ENCODE results near the gene WDR81. TPM values are rescaled to one million over a fixed set of nuclear protein-coding genes. Genes with fewer than 3 reads are reported as not detected.

The WDR81 gene
- total RNA-seq = 20.1 and 31.9 TPM in 2 replicates

DNA sequence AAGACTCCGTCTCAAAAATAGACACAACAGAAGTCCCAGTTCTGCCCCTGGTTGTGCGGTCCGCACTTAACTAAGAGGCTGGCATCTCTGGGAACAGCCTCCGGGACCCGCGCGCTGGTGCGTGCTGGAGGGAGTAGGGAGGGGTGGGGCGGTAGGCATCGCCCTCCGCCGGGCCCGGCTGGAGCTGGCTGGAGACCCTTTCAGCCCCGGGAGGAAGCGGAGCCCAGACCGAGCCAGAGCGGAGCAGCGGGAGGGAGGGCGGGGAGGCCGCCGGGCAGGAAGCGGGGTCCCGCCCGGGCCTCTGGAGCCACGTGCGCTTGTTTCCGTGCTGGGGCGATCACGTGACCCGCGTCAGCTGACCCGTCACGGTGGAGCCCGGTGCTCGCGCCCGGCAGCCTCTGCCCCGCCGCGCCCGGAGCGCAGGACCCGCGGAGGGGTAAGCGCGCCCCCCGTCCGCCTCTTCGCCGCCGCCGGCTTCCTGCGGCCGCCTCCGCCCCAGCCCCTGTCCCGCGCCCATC is at the start of gene WDR81:
WDR81 (plus strand) TSS at position 354 of the 518 bp plus-strand sequence. CDS start 256 bp downstream, outside the sequence.

GRCh38 chr17:1684378-1685189 is 39.9 kb upstream of the WDR81 start, which contains the start of gene PRPF8:
Gene PRPF8 (minus strand): TSS chr17:1684867. CDS start chr17:1684571, 296 bp downstream.

GRCh38 chr17:1709971-1710806 is 14.3 kb upstream of the WDR81 start, which contains the start of gene TLCD2:
Gene TLCD2 (minus strand): TSS chr17:1710377. CDS start chr17:1710242, 135 bp downstream.

GRCh38 chr17:1742371-1743087 is 18.0 kb downstream of the WDR81 start, which contains the start of gene SERPINF2:
Gene SERPINF2 (plus strand): TSS chr17:1742871. CDS start chr17:1744996, 2,125 bp downstream.

Other genes with a start within 250 kb of the WDR81 start
- 113 and 132 TPM in 2 replicates for gene MYO1C, start 232.0 kb upstream of the WDR81 start, total RNA-seq
- 23.5 and 28.2 TPM in 2 replicates for gene INPP5K, start 208.1 kb upstream of the WDR81 start, total RNA-seq
- gene PITPNA, start 161.9 kb upstream of the WDR81 start, total RNA-seq = 13.2 and 15.3 TPM in 2 replicates
- 6.5 and 10.4 TPM in 2 replicates for gene SLC43A2, start 95.9 kb upstream of the WDR81 start, total RNA-seq
- gene SCARF1, start 79.0 kb upstream of the WDR81 start, total RNA-seq = 0.14 and 0.65 TPM in 2 replicates
- 6.7 and 7.5 TPM in 2 replicates for gene RILP, start 74.8 kb upstream of the WDR81 start, total RNA-seq
- gene PRPF8, start 39.8 kb upstream of the WDR81 start, total RNA-seq = 63.4 and 72.8 TPM in 2 replicates
- 4.4 and 5.0 TPM in 2 replicates for gene TLCD2, start 14.3 kb upstream of the WDR81 start, total RNA-seq
- gene SERPINF2, start 18.2 kb downstream of the WDR81 start, total RNA-seq = under 0.01 and 0.28 TPM in 2 replicates
- gene SERPINF1, start 37.4 kb downstream of the WDR81 start, total RNA-seq = 104 and 114 TPM in 2 replicates
- gene SMYD4, start 105.2 kb downstream of the WDR81 start, total RNA-seq = 5.1 and 7.0 TPM in 2 replicates
- 15.2 and 32.9 TPM in 2 replicates for gene RPA1, start 105.3 kb downstream of the WDR81 start, total RNA-seq

Measured in smooth muscle cell of bladder (primary cell).